NT2/D1 (cell line): ENCODE results near the gene RNF19B.

Experiments
- DNase-seq: peaks from one replicate; pipeline ENCODE4 v3.0.0-alpha.2; 2011; ENCODE audit warnings: low read depth, low spot score
- H3K27me3 ChIP-seq: 2 replicates; pipeline ENCODE4 v1.6.0; 2011; ENCODE audit warnings: mild to moderate bottlenecking; ENCODE audit not compliant: insufficient read length, insufficient read depth
- H3K36me3 ChIP-seq: 2 replicates; pipeline ENCODE4 v1.6.1; 2011; ENCODE audit warnings: mild to moderate bottlenecking, low read length, mixed read lengths; ENCODE audit not compliant: insufficient read depth, insufficient read length
- H3K4me1 ChIP-seq: 2 replicates; pipeline ENCODE4 v1.5.1; 2011; ENCODE audit not compliant: insufficient read depth, insufficient read length
- H3K4me3 ChIP-seq: 2 replicates; pipeline ENCODE4 v1.5.1; 2011; ENCODE audit warnings: low read depth; ENCODE audit not compliant: insufficient read length
- H3K9ac ChIP-seq: 2 replicates; pipeline ENCODE4 v1.6.0; 2011; ENCODE audit warnings: low read depth; ENCODE audit not compliant: insufficient read length
- H3K9me3 ChIP-seq: 2 replicates; pipeline ENCODE4 v1.5.1; 2011; ENCODE audit warnings: mild to moderate bottlenecking, low read length; ENCODE audit not compliant: insufficient read depth
- SUZ12 ChIP-seq: IDR thresholded peaks from 2 replicates; pipeline ENCODE4 v1.6.1; 2011; ENCODE audit not compliant: insufficient read length, insufficient read depth; ENCODE audit errors: extremely low read depth
- YY1 ChIP-seq: IDR thresholded peaks from 2 replicates; pipeline ENCODE4 v1.6.1; 2011; ENCODE audit not compliant: insufficient read length, insufficient read depth
- ZNF274 ChIP-seq: IDR thresholded peaks from 2 replicates; pipeline ENCODE4 v1.6.1; 2011; ENCODE audit warnings: mild to moderate bottlenecking, low read depth, low read length

RNF19B gene

GRCh38 chr1:32972814-32973428 lies 8.3 kb upstream of the RNF19B start:
- H3K9me3 ChIP-seq = peaks cover 12% of the 10 kb centered on the region; the same call in 1 of the 2 replicates
- no peaks in the 10 kb centered on the region for H3K36me3 ChIP-seq
- H3K4me1 ChIP-seq = peaks cover 2% of the 10 kb centered on the region
- peaks cover 38% of the 10 kb centered on the region for H3K27me3 ChIP-seq
- peak overlapping the region; percentile 56 for H3K4me3 ChIP-seq
- DNase-seq = peak; percentile 70
- TF ChIP-seq YY1 = no peak
- no peak for TF ChIP-seq SUZ12
- TF ChIP-seq ZNF274 = no peak
- H3K9ac ChIP-seq = peak overlapping the region; percentile 76

GRCh38 chr1:32971576-32971975 lies 7.0 kb upstream of the RNF19B start:
- peaks cover 12% of the 10 kb centered on the region; the same call in 1 of the 2 replicates for H3K9me3 ChIP-seq

GRCh38 chr1:32971156-32971555 lies 6.5 kb upstream of the RNF19B start:
- Histone ChIP-seq H3K9ac (no peak overlapping the region), H3K4me3 (no peak overlapping the region), H3K36me3 (no peaks in the 10 kb centered on the region), H3K27me3 (peaks cover 47% of the 10 kb centered on the region), H3K9me3 (peaks cover 12% of the 10 kb centered on the region; the same call in 1 of the 2 replicates), H3K4me1 (no peaks in the 10 kb centered on the region)
- DNase-seq = no peak
- TF ChIP-seq YY1 = no peak
- TF ChIP-seq SUZ12 = no peak
- TF ChIP-seq ZNF274 = no peak

More at GRCh38 chr1:32971576-32971975, 7.0 kb upstream of the RNF19B start:
- DNase-seq = no peak
- Histone ChIP-seq H3K9ac (no peak overlapping the region), H3K27me3 (peaks cover 47% of the 10 kb centered on the region), H3K4me1 (no peaks in the 10 kb centered on the region), H3K36me3 (no peaks in the 10 kb centered on the region), H3K4me3 (no peak overlapping the region)
- TF ChIP-seq ZNF274 = no peak
- no peak for TF ChIP-seq YY1
- TF ChIP-seq SUZ12 = no peak

DNA sequence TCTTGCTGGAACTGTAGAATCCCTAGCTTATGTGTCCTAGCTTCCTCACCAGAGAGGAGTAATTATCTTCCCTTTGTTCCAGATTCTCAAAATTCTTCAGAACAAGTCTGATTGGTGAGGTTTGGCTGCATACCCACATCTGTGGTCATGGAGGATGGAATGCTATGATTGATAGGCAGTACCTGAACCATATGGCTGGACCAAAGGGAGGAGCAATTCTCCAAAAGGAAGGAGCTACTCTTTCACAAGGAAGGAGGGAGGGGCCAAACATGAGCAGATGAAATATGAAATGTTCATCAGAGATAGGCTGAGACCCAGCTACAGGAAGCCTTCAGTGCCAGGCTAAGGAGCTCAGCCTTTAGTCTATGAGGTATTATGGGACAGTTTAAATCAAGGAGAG lies 5.0 kb upstream of the RNF19B start:
- Histone ChIP-seq H3K36me3 (no peaks in the 10 kb centered on the region), H3K27me3 (peaks cover 47% of the 10 kb centered on the region), H3K4me3 (no peak overlapping the region), H3K9me3 (no peaks in the 10 kb centered on the region), H3K9ac (no peak overlapping the region), H3K4me1 (peaks cover 3% of the 10 kb centered on the region)
- TF ChIP-seq SUZ12 (no peak), YY1 (no peak), ZNF274 (no peak)
- no peak for DNase-seq

- Histone ChIP-seq H3K9ac (no peak overlapping the region), H3K27me3 (peaks cover 47% of the 10 kb centered on the region), H3K36me3 (no peaks in the 10 kb centered on the region), H3K9me3 (no peaks in the 10 kb centered on the region), H3K4me3 (no peak overlapping the region), H3K4me1 (peaks cover 5% of the 10 kb centered on the region)
- DNase-seq = no peak
- TF ChIP-seq SUZ12 = no peak
- TF ChIP-seq YY1 = no peak
- TF ChIP-seq ZNF274 = no peak
These were observed 3.4 kb upstream of the RNF19B start for GRCh38 chr1:32967888-32968568.

- no peak overlapping the region for H3K4me3 ChIP-seq
- H3K9me3 ChIP-seq = no peaks in the 10 kb centered on the region
- H3K4me1 ChIP-seq = peaks cover 6% of the 10 kb centered on the region
- TF ChIP-seq ZNF274 (no peak), YY1 (no peak), SUZ12 (no peak)
- H3K27me3 ChIP-seq = peaks cover 37% of the 10 kb centered on the region
- H3K9ac ChIP-seq = no peak overlapping the region
- no peaks in the 10 kb centered on the region for H3K36me3 ChIP-seq
- DNase-seq = no peak
These were observed 2.3 kb upstream of the RNF19B start for GRCh38 chr1:32966900-32967299.

GRCh38 chr1:32965251-32965747 lies 690 bp upstream of the RNF19B start:
- H3K9me3 ChIP-seq = no peaks in the 10 kb centered on the region
- no peaks in the 10 kb centered on the region for H3K36me3 ChIP-seq
- peaks cover 21% of the 10 kb centered on the region for H3K27me3 ChIP-seq
- H3K4me1 ChIP-seq = peaks cover 6% of the 10 kb centered on the region
- no peak for DNase-seq
- no peak overlapping the region for H3K9ac ChIP-seq
- TF ChIP-seq SUZ12 (no peak), YY1 (no peak), ZNF274 (no peak)
- peak overlapping the region; percentile 95 for H3K4me3 ChIP-seq
